ENCODE measurements around the gene PPP2R3C. TPM values are rescaled to one million over a fixed set of nuclear protein-coding genes. Genes with fewer than 3 reads are reported as not detected.

The PPP2R3C gene
- total RNA-seq (2016; rRNA removed; fragmentation: Illumina TruSeq; extraction: Trizol) (102 and 140 TPM in 2 replicates), polyA plus RNA-seq (2011; rRNA removed) (49.5 and 63.4 TPM in 2 replicates), polyA minus RNA-seq (2011; rRNA and poly(A)+ RNA removed; ENCODE audit: low replicate concordance) (10.0 and 16.5 TPM in 2 replicates), Bru-seq, nascent RNA (percentile 90 among the genes with signal in this experiment), BruChase-seq, experiment 1, labeled RNA remaining after a 6-hour chase (percentile 91 among the genes with signal in this experiment), BruChase-seq, experiment 2, labeled RNA remaining after a 2-hour chase (percentile 93 among the genes with signal in this experiment)
- 67.2 and 69.3 TPM in 2 replicates for total RNA-seq (2016; cell fraction: cytosol; rRNA removed; fragmentation: Illumina TruSeq; extraction: Trizol; ENCODE audit: low read depth)
- total RNA-seq (2016; cell fraction: insoluble cytoplasmic fraction; rRNA removed; fragmentation: Illumina TruSeq; extraction: Trizol) = 103 and 132 TPM in 2 replicates
- 98.3 and 109 TPM in 2 replicates for total RNA-seq (2016; cell fraction: membrane; rRNA removed; fragmentation: Illumina TruSeq; extraction: Trizol)
- total RNA-seq (2016; cell fraction: nucleus; rRNA removed; fragmentation: Illumina TruSeq; extraction: Trizol) = 70.1 and 86.0 TPM in 2 replicates
- 18.2 and 27.5 TPM in 2 replicates for polyA plus RNA-seq (2011; cell fraction: cytosol; rRNA removed)
- polyA plus RNA-seq (2011; cell fraction: nucleus; rRNA removed) = 44.1 and 44.3 TPM in 2 replicates
- polyA plus RNA-seq (2012) = 81.6 and 81.7 TPM in 2 replicates
- polyA plus RNA-seq (2016; cell fraction: cytosol; fragmentation: Illumina TruSeq; extraction: Trizol; ENCODE audit: low read depth) = 47.5 and 54.1 TPM in 2 replicates
- 104 and 106 TPM in 2 replicates for polyA plus RNA-seq (2016; cell fraction: insoluble cytoplasmic fraction; fragmentation: Illumina TruSeq; extraction: Trizol; ENCODE audit: low read depth)
- 73.5 and 78.8 TPM in 2 replicates for polyA plus RNA-seq (2016; cell fraction: membrane; fragmentation: Illumina TruSeq; extraction: Trizol; ENCODE audit: low read depth)
- polyA plus RNA-seq (2016; cell fraction: nucleus; fragmentation: Illumina TruSeq; extraction: Trizol; ENCODE audit: insufficient read depth, low read depth) = 113 and 121 TPM in 2 replicates
- polyA minus RNA-seq (2011; cell fraction: cytosol; rRNA and poly(A)+ RNA removed) = 18.3 and 22.6 TPM in 2 replicates
- polyA minus RNA-seq (2011; cell fraction: nucleus; rRNA and poly(A)+ RNA removed) = 63.3 and 75.2 TPM in 2 replicates
- long read RNA-seq, experiment 1, transcript PPP2R3C-217 (12 exons, 1,846 nt) = minor isoform, 15 of 85 reads
- long read RNA-seq, experiment 1, transcript PPP2R3C-201 (13 exons, 1,839 nt) = major isoform, 30 of 85 reads
- long read RNA-seq, experiment 1, partial matches to known transcripts = 14 of 85 reads
- long read RNA-seq, experiment 1, other reads (novel, unspliced or antisense) = 23 of 85 reads
- long read RNA-seq, experiment 2, transcript PPP2R3C-201 (13 exons, 1,839 nt) = major isoform, 32 of 158 reads
- long read RNA-seq, experiment 2, transcript PPP2R3C-217 (12 exons, 1,846 nt) = minor isoform, 19 of 158 reads
- long read RNA-seq, experiment 2, partial matches to known transcripts = 67 of 158 reads
- long read RNA-seq, experiment 2, other reads (novel, unspliced or antisense) = 38 of 158 reads

DNA sequence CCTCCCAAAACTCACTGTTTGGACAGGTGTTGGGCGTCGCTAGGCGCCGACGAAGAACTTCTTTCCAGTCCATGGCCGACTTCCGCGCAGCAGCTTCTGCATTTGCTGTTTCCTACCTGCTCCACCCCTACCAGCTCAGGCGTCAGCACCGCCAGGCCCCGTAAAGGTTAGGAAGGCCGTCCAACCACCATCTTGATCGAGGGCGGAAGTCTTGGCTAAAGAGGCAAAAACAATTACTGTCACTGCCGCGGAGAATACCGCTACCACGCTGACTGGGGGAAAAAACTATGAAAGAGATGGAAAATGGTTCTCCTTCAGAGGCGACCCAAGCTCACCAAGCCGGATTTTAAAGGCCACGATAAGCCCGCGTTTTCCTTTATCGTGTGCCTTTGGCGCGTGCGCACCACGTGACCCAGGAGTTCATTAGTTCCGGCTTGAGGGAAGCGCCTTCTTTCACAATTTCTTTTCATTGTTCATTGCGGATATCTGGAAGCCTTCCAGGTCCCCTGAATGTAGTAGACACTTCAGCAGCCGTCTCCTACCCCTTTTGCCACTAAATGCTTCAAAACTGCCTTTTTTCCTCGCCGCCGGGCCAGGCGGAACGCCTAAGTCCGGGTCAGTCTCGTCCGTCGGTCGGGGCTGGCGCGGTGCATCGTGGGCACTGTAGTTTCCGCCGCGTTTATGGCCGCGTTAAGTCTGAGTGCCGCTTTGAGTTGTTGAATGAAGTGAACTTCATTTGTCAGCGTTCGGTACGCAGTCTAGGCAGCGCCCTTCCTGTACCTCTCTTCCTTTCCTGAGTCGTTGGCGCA lies at the start of gene PPP2R3C, which contains the start of gene PRORP:
PPP2R3C (minus strand) TSS at position 104 of the 809 bp plus-strand sequence; CDS start at position 73, 31 bp downstream.
PRORP (plus strand) TSS at position 666 of the 809 bp plus-strand sequence. CDS start 694 bp downstream, outside the sequence.
- FAIRE-seq = peak; percentile 26
- in situ Hi-C loops (cut with HindIII; ENCODE audit: extremely low pct_ligation_motif_present, low pct_unique_long_range_greater_than_20kb) = loop anchor here (5.0 kb wide), 1 partner anchor 285 kb away; no protein-coding TSS in a partner anchor
- intact Hi-C loops (cut with micrococcal nuclease; ENCODE audit: unreplicated experiment) = loop anchor here (1.0 to 10.0 kb wide), 7 partner anchors 76 to 683 kb away; partner anchors contain the start of genes FAM177A1, PSMA6, RALGAPA1 and SRP54
- peak; percentile 98 for DNase-seq (ENCODE audit: low spot score)
- peak within 1 kb of the TSS; percentile 82 to 97 (median 86) for H3K4me3 ChIP-seq (replicated peaks in 1 of 3; ENCODE audit: insufficient read depth in 1 of 3, low read depth in 2 of 3, low read length in 3 of 3)
- H3K79me2 ChIP-seq (ENCODE audit: insufficient read depth, low read length) = peaks cover 35% of the 10 kb centered on the region
- no peaks in the 10 kb centered on the region for H3K9me3 ChIP-seq (ENCODE audit: low read length)
- ATAC-seq = peak; percentile 94
- H3K9ac ChIP-seq (ENCODE audit: insufficient read depth, low read depth, low read length) = peak within 1 kb of the TSS; percentile 90
- H3K4me1 ChIP-seq (ENCODE audit: insufficient read depth, low read length) = peaks cover 67% of the 10 kb centered on the region
- peak within 1 kb of the TSS; percentile 91 for H3K27ac ChIP-seq (ENCODE audit: extremely low read length, insufficient read depth, low read length)
- TSS peak; percentile 66 for BruUV-seq (replicated peaks)
- H4K20me1 ChIP-seq (ENCODE audit: insufficient read depth, low read length) = no peaks in the 10 kb centered on the region
- POLR2A ChIA-PET = interaction anchor here (0.5 to 4.5 kb wide), 37 partner anchors 9 to 704 kb away, joined by 3 to 78 read pairs (median 4); partner anchors contain the start of genes BAZ1A, BRMS1L, FAM177A1 and NFKBIA
- 2% methylated on average over 57 of the region's 57 CpGs for WGBS (ENCODE audit: low lambda C conversion rate)
- peaks cover 0 to 5% of the 10 kb centered on the region in 2 experiments; a peak in 2 of 5 replicates for H3K27me3 ChIP-seq (ENCODE audit: control insufficient read depth in 1 of 2, insufficient read depth in 2 of 2, low read length in 2 of 2)
- H3K36me3 ChIP-seq (replicated peaks in 1 of 2; ENCODE audit: control insufficient read depth in 1 of 2, insufficient read depth in 2 of 2, low read length in 2 of 2) = peaks cover under 1% of the 10 kb centered on the region in 2 experiments; a peak in 3 of 5 replicates
- CTCF ChIA-PET (ENCODE audit: low intra/inter-chr PET ratio, low total read pairs) = no interaction called here
- peak within 1 kb of the TSS; percentile 94 for H2AFZ ChIP-seq (ENCODE audit: low read length)
- peak within 1 kb of the TSS; percentile 86 for H3K4me2 ChIP-seq (ENCODE audit: low read depth, low read length)
- TF ChIP-seq TAF1 (CRISPR knock-in tag; IDR thresholded peaks at IDR 0.05) (peak; percentile 86), ZNF333 (CRISPR knock-in tag; IDR thresholded peaks at IDR 0.05; ENCODE audit: borderline replicate concordance) (peak; percentile 98), HOXA5 (CRISPR knock-in tag; IDR thresholded peaks at IDR 0.05) (peak; percentile 97), GTF2F1 (IDR thresholded peaks at IDR 0.05; ENCODE audit: low read length) (peak; percentile 92; the same call in 1 of the 2 replicates), MED1 (CRISPR knock-in tag; IDR thresholded peaks at IDR 0.05) (peak; percentile 85), PHF20 (CRISPR knock-in tag; IDR thresholded peaks at IDR 0.05) (peak; percentile 95), SP2 (CRISPR knock-in tag; IDR thresholded peaks at IDR 0.05) (peak; percentile 67), DMAP1 (CRISPR knock-in tag; IDR thresholded peaks at IDR 0.05) (peak; percentile 99), RAD21 (CRISPR knock-in tag; IDR thresholded peaks at IDR 0.05) (no peak), FOSL2 (CRISPR knock-in tag; IDR thresholded peaks at IDR 0.05) (peak; percentile 65), BCL6 (CRISPR knock-in tag; IDR thresholded peaks at IDR 0.05) (peak; percentile 43), SMAD1 (CRISPR knock-in tag; IDR thresholded peaks at IDR 0.05; ENCODE audit: borderline replicate concordance, low read depth) (peak; percentile 82; the same call in 1 of the 2 replicates), NPAS2 (CRISPR knock-in tag; IDR thresholded peaks at IDR 0.05; ENCODE audit: borderline replicate concordance) (no peak), RFXANK (CRISPR knock-in tag; IDR thresholded peaks at IDR 0.05) (peak; percentile 67)
